NCI-H2081 (cell line): ENCODE measurements around the gene C22orf23.

Experiments used
- DNase-seq, 2 experiments: peaks; one replicate each; lab custom pipeline; 2025; lab: John Stamatoyannopoulos, UW

C22orf23 gene

GRCh38 chr22:37953437-37954179 lies at the start of gene C22orf23, which contains the start of gene POLR2F:
Gene C22orf23, minus strand, starts transcription at chr22:37953601. Its CDS starts 452 bp downstream, at chr22:37953149.
Gene POLR2F, plus strand, starts transcription at chr22:37953699. Its CDS starts 89 bp downstream, at chr22:37953788.
- peak; percentile 91 to 92 for DNase-seq

GRCh38 chr22:37999640-38000272 lies 46.4 kb upstream of the C22orf23 start:
- DNase-seq = peak in 1 of 2 experiments; percentile 5

GRCh38 chr22:37999236-37999635 lies 45.8 kb upstream of the C22orf23 start:
- no peak for DNase-seq

GRCh38 chr22:37998543-37998942 lies 45.1 kb upstream of the C22orf23 start:
- no peak for DNase-seq

DNA sequence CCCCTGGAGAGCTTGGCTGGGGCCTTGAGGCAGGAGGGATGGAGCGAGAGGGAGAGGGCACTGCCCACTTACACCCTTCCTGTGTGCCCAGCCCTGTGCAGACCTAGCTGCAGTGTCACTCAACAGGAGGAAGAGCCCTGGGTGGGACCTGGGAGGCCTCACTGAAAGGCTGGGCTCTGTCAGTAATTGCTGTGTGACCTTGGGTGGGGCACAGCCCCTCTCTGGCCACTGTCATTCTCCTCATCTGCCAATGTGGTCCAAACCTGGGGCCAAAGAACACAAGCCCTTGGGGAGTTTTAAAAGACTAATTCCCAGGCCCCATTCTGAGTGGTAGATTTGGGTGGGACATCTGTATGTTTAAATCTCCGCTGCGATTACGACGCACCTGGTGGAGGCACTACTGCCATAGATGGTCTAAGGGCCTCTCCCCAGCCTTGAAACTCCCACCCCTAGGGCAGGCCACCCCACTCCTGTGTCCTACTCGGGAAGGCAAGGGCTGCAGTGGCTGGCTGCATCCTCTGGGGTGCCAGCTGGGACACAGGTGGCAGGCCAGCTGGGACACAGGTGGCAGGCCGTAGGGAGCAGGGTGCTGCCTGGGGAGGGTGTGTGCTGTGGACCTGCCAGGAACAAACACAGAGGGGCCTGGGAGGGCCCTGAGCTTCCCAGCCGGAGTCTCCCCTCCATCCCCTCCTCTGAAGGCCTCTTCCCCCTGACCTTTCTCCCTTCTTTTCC lies 43.3 kb upstream of the C22orf23 start:
- DNase-seq = no peak

- no peak for DNase-seq
These were observed 42.7 kb upstream of the C22orf23 start for GRCh38 chr22:37996079-37996478.

GRCh38 chr22:37995460-37995859 lies 42.1 kb upstream of the C22orf23 start:
- no peak for DNase-seq

GRCh38 chr22:37994982-37995381 lies 41.6 kb upstream of the C22orf23 start:
- DNase-seq = no peak

GRCh38 chr22:37994049-37994448 lies 40.6 kb upstream of the C22orf23 start:
- no peak for DNase-seq

DNA sequence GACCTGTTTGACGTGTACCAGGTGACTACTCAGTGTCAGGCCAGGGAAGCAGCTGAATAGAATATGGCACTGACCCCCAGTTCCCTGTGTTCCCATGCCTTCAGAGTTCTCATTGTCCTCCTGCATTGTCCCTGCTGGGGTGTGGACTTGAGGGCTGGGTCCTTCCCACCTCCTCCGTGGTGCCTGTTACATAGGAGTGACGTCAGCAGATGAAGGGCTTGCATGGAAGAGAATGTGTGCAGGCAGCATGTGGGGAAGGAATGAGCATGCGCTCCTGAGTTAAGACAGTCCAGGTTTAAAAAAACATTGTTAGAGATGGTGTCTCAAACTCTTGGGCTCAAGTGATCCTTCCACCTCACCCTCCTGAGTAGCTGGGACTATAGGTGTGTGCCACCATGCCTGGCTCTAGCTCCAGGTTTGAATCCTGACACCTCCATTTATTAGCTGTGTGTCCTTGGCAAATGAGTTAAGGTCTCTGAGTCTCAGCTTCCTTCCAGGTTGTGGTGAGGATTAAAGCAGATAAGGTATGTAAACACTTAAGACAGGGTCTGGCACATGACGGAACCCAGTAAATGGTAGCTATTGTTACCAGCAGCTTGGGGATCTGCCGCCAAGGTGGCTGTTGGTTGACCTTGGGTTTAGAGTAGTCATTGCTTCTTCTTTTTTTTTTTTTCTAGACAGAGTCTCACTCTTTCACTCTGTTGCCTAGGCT lies 38.5 kb upstream of the C22orf23 start:
- no peak for DNase-seq

DNA sequence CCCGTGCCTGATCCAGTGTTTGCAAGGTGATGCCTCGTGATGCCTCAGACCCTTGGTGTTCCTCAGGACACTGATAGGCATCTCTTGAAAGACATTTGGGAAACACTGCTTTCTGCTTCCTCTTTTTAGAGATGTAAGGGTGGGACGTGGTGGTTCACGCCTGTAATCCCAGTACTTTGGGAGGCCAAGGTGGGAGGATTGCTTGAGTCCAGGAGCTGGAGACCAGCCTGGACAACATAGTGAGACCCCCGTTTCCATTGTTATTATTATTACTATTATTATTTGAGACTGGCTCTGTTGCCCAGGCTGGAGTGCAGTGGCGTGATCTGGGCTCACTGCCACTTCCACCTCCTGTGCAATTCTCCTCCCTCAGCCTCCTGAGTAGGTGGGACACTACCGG lies 37.5 kb upstream of the C22orf23 start:
- DNase-seq = no peak

DNA sequence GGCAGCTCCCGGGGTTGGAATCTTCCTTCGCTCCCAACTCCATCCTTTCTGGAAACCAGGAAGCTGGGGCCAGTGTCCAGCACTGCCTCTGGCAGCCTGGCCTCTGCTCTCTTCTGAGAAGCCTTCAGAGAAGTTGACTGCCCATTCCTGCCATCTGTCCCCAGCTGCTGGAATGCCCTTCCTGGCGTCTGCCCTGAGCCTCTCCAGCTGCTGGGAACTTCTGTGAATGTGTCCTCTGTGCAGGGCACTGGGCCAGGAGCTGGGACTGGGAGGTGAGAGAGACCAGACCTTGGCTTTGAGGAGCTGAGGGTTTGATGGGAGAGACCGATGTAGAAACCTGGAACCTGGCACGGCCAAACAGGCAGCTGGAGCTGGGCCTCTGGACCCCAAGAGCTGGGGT lies 36.9 kb upstream of the C22orf23 start:
- no peak for DNase-seq

GRCh38 chr22:37989146-37990045 lies 36.0 kb upstream of the C22orf23 start:
- DNase-seq = no peak

DNA sequence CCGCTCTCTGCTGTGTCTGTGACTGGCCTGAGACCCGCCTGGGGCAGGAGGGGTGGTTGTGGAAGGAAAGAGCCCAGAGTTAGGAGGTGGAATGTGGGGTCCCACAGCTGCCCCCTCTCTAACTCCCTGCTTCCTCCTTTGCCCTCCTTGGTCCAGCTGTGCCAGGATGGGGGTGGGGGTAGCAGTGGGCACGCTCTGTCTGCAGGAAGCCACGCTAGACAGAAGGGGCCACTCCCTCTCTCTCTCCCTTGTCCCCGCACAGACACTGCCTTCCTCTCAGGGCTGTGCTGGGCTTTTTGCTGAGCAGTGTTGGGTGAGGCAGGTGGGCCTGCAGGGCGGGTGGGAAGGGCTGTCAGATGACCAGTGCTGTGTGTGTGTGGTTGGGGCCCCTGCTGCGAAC lies 33.0 kb upstream of the C22orf23 start:
- no peak for DNase-seq

DNA sequence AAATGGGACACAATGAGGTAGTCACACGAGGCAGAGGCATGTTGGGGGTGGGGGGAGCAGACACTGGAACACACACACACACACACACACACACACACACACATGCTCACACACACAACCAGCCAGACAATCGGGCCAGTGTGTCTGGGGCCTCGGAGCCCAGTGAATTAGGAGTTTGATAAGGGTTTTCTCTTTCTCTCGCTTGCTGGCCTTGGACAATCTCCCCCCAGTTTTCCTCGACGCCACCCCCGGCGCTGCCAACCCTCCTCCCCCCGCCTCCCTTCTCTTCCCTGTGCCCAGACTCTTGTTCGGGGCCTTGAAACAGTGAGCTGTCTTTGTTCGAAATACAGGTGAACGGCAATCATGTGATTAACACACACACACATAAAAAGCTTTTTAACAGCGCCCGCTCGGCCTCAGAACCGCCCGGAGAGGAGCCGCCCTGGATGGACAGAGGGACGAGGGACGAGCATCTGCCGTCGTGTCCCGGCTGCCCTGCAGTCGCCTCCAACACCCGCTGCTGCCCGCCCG lies 32.4 kb upstream of the C22orf23 start:
- DNase-seq = no peak

GRCh38 chr22:37985050-37985585 lies 31.7 kb upstream of the C22orf23 start:
- no peak for DNase-seq

GRCh38 chr22:37983860-37984791 lies 30.7 kb upstream of the C22orf23 start, which contains the start of gene SOX10:
Gene SOX10, minus strand, starts transcription at chr22:37984555. Its CDS starts 771 bp downstream, at chr22:37983784.
- no peak for DNase-seq

- DNase-seq = no peak
These were observed 29.8 kb upstream of the C22orf23 start for GRCh38 chr22:37982938-37983859.
